Hepatocyte (in vitro differentiated cells): ENCODE measurements around the gene COQ6. TPM values are rescaled to one million over a fixed set of nuclear protein-coding genes. Genes with fewer than 3 reads are reported as not detected.

Experiments used
- DNase-seq: peaks from one replicate; pipeline ENCODE4 v3.0.0-alpha.2; 2016; ENCODE audit warnings: low spot score
- H2AFZ ChIP-seq: fragments of 200-600 bp; sonication (generic); 2 replicates; pipeline ENCODE4 v1.6.0; 2016; ENCODE audit warnings: antibody characterized with exemption, mild to moderate bottlenecking
- H3K27ac ChIP-seq: fragments of 200-600 bp; sonication (generic); 2 replicates; pipeline ENCODE4 v1.5.1; 2016; ENCODE audit warnings: mild to moderate bottlenecking
- H3K27me3 ChIP-seq: fragments of 200-600 bp; sonication (generic); 2 replicates; pipeline ENCODE4 v1.6.1; 2016
- H3K36me3 ChIP-seq: fragments of 200-600 bp; sonication (generic); replicated peaks from 2 replicates; pipeline ENCODE4 v1.5.1; 2016; ENCODE audit warnings: low read depth; ENCODE audit not compliant: insufficient read depth
- H3K4me1 ChIP-seq: fragments of 200-600 bp; sonication (generic); 2 replicates; pipeline ENCODE4 v1.5.1; 2016; ENCODE audit warnings: mild to moderate bottlenecking, moderate library complexity; ENCODE audit not compliant: insufficient read depth
- H3K4me2 ChIP-seq: fragments of 200-600 bp; sonication (generic); 2 replicates; pipeline ENCODE4 v1.6.0; 2016
- H3K4me3 ChIP-seq: fragments of 200-600 bp; sonication (generic); 2 replicates; pipeline ENCODE4 v1.5.1; 2016; ENCODE audit warnings: mild to moderate bottlenecking
- H3K79me2 ChIP-seq: fragments of 200-600 bp; sonication (generic); 2 replicates; pipeline ENCODE4 v1.6.0; 2017; ENCODE audit warnings: mild to moderate bottlenecking
- H3K9me2 ChIP-seq: fragments of 200-600 bp; sonication (generic); replicated peaks from 2 replicates; pipeline ENCODE4 v1.6.0; 2017; ENCODE audit warnings: mild to moderate bottlenecking; ENCODE audit not compliant: insufficient read depth
- H3K9me3 ChIP-seq: fragments of 200-600 bp; sonication (generic); 2 replicates; pipeline ENCODE4 v1.5.1; 2016; ENCODE audit warnings: low read depth, mild to moderate bottlenecking
- H4K20me1 ChIP-seq: fragments of 200-600 bp; sonication (generic); 2 replicates; pipeline ENCODE4 v1.6.0; 2016; ENCODE audit warnings: mild to moderate bottlenecking; ENCODE audit not compliant: insufficient read depth, poor library complexity, severe bottlenecking
- EZH2 ChIP-seq: fragments of 200-600 bp; sonication (generic); IDR thresholded peaks from 2 replicates; pipeline ENCODE4 v1.6.1; 2016; ENCODE audit warnings: antibody characterized with exemption, mild to moderate bottlenecking, borderline replicate concordance
- EZH2phosphoT487 ChIP-seq: fragments of 200-600 bp; sonication (generic); IDR thresholded peaks from one replicate; pipeline ENCODE4 v1.6.1; 2018; ENCODE audit warnings: antibody characterized with exemption, mild to moderate bottlenecking, low read depth, moderate library complexity; ENCODE audit not compliant: unreplicated experiment, severe bottlenecking
- WGBS: methylation state at CpG from one replicate; pipeline ENCODE4 v1.1.6; 2016; ENCODE audit warnings: low lambda C conversion rate; ENCODE audit errors: missing lambda C conversion rate; 5-methylcytosine and 5-hydroxymethylcytosine counted together
- polyA plus RNA-seq: library from polyadenylated mRNA; unstranded; fragments of >200 nt; fragmentation: Nextera tagmentation; extraction: Ambion mirVana; gene quantifications from 2 replicates; pipeline ENCODE4 v1.2.1, GENCODE V29; 2016
- total RNA-seq: library from RNA; depleted of rRNA; stranded (reverse); fragments of >200 nt; gene quantifications from 2 replicates; pipeline ENCODE4 v1.2.3, GENCODE V29; 2014
- TF ChIP-seq, protein P1 (sequence below): fragments of 200-600 bp; sonication (generic); IDR thresholded peaks from 2 replicates; pipeline ENCODE4 v1.5.1; 2016; ENCODE audit warnings: antibody characterized with exemption, mild to moderate bottlenecking; ENCODE audit not compliant: poor library complexity

Gene COQ6
- total and polyA plus RNA-seq, 2 experiments from 2014 or later = 18.7 to 24.7 TPM

DNA sequence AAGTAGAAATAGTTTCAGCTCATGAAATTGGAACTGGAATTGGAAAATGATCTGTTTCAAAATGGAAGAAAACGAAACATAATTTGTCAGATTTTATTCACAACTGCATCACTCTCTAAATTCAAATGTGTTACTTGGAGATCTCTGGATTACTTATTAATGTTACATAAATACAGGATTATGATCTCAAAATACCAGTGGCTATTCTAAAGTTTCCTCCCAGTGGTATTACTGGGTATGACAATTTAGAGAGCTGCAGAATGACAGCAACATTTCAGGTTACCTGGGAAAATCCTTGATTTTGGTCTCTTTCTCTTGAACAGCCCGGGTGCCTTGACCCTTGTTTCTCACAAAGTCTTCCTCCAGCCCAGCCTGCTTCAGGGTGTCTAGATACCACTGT, 14.4 kb upstream of the COQ6 start:
- H3K9me2 ChIP-seq = no peaks in the 10 kb centered on the region
- no peaks in the 10 kb centered on the region for H4K20me1 ChIP-seq
- no peak overlapping the region for H3K27ac ChIP-seq
- H2AFZ ChIP-seq = no peak overlapping the region
- H3K27me3 ChIP-seq = no peaks in the 10 kb centered on the region
- H3K4me3 ChIP-seq = no peak overlapping the region
- H3K9me3 ChIP-seq = no peaks in the 10 kb centered on the region
- H3K36me3 ChIP-seq = no peaks in the 10 kb centered on the region
- H3K4me2 ChIP-seq = no peak overlapping the region
- H3K4me1 ChIP-seq = no peaks in the 10 kb centered on the region
- DNase-seq = no peak
- no peak for TF ChIP-seq EZH2phosphoT487
- TF ChIP-seq, protein P1, sequence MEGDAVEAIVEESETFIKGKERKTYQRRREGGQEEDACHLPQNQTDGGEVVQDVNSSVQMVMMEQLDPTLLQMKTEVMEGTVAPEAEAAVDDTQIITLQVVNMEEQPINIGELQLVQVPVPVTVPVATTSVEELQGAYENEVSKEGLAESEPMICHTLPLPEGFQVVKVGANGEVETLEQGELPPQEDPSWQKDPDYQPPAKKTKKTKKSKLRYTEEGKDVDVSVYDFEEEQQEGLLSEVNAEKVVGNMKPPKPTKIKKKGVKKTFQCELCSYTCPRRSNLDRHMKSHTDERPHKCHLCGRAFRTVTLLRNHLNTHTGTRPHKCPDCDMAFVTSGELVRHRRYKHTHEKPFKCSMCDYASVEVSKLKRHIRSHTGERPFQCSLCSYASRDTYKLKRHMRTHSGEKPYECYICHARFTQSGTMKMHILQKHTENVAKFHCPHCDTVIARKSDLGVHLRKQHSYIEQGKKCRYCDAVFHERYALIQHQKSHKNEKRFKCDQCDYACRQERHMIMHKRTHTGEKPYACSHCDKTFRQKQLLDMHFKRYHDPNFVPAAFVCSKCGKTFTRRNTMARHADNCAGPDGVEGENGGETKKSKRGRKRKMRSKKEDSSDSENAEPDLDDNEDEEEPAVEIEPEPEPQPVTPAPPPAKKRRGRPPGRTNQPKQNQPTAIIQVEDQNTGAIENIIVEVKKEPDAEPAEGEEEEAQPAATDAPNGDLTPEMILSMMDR = no peak
- WGBS = 95% methylated on average over 2 of the region's 2 CpGs
- no peaks in the 10 kb centered on the region for H3K79me2 ChIP-seq

DNA sequence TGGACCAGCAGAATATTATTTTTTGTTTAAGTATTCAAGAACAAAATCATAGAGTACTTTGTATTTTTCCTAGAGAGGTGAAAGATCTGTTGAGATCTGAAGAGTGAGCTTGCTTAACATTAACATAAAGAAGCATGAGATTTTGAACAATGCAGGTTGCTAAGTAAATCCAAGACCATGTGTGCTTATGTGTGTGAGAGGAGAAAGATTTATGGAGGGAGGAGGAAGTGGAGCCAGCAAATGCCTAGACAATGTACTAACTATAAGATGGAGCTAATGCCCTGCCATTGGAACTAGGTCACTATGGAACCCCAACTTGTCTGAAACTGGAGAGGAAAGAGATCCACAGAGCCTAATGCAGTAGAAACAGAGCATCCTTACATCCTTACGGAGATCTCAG, 13.6 kb upstream of the COQ6 start:
- H3K9me3 ChIP-seq = no peaks in the 10 kb centered on the region
- H2AFZ ChIP-seq = no peak overlapping the region
- H4K20me1 ChIP-seq = no peaks in the 10 kb centered on the region
- WGBS = 95% methylated on average over 1 of the region's 1 CpG
- no peak overlapping the region for H3K4me3 ChIP-seq
- H3K79me2 ChIP-seq = no peaks in the 10 kb centered on the region
- no peaks in the 10 kb centered on the region for H3K27me3 ChIP-seq
- TF ChIP-seq EZH2phosphoT487 (no peak), EZH2 (no peak)
- TF ChIP-seq, protein P1 = no peak
- H3K4me1 ChIP-seq = no peaks in the 10 kb centered on the region
- no peak overlapping the region for H3K4me2 ChIP-seq
- no peak overlapping the region for H3K27ac ChIP-seq
- H3K36me3 ChIP-seq = no peaks in the 10 kb centered on the region
- no peaks in the 10 kb centered on the region for H3K9me2 ChIP-seq
- DNase-seq = no peak

DNA sequence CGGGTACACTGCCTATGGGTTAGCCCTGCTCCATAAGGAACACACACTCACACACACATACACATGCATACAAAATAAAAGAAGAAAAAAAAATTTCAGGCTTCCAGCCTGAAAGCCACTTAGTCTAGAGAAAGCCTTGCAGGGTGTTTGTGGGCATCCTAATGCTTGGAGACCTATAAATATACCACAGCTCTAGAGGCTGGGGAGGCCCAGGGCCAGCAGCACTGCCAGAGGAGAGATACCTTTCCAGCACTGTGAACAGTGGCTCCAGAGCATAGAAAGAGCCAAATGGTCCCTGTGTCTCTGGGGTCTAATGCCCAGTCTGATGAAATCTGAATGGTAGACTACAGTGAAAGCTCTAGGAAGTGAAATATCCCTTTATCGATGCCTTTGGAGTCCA, 13.1 kb upstream of the COQ6 start:
- Histone ChIP-seq H3K27ac (no peak overlapping the region), H3K4me2 (no peak overlapping the region), H3K9me3 (no peaks in the 10 kb centered on the region), H3K4me3 (no peak overlapping the region), H3K27me3 (peaks cover under 1% of the 10 kb centered on the region), H2AFZ (no peak overlapping the region), H3K9me2 (no peaks in the 10 kb centered on the region), H4K20me1 (no peaks in the 10 kb centered on the region), H3K79me2 (no peaks in the 10 kb centered on the region), H3K36me3 (no peaks in the 10 kb centered on the region), H3K4me1 (no peaks in the 10 kb centered on the region)
- WGBS = 92% methylated on average over 2 of the region's 2 CpGs
- TF ChIP-seq EZH2phosphoT487 (no peak), EZH2 (no peak)
- TF ChIP-seq, protein P1 = no peak
- DNase-seq = no peak

DNA sequence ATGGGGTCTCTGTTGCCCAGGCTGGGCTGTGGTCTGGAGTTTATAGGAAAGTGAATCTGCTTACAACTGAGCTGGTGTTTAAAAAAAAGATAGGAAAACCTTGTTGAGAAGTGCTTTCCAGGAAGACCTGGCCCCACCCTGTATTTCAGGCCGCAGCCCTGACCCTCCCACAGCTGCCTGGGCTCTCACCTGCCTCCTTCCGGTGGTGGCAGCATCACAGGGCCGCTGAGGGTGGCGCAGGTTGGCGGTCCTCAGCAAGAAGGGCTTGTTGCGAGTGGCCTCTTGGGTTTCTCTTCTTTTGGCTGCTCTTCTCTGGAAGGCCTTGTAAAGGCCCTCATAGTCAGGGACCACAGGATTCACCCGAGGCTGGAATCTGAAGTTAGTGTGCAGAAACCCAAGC, 7.9 kb upstream of the COQ6 start:
- WGBS = 93% methylated on average over 7 of the region's 7 CpGs
- H3K4me3 ChIP-seq = no peak overlapping the region

More for the DNA sequence above, 7.9 kb upstream of the COQ6 start:
- H3K27ac ChIP-seq = no peak overlapping the region
- H3K27me3 ChIP-seq = peaks cover 6% of the 10 kb centered on the region
- H3K36me3 ChIP-seq = no peaks in the 10 kb centered on the region
- no peaks in the 10 kb centered on the region for H3K79me2 ChIP-seq
- H3K9me2 ChIP-seq = no peaks in the 10 kb centered on the region
- H3K4me2 ChIP-seq = no peak overlapping the region
- no peak for TF ChIP-seq EZH2
- TF ChIP-seq EZH2phosphoT487 = no peak
- TF ChIP-seq, protein P1 = no peak
- H3K4me1 ChIP-seq = peaks cover 4% of the 10 kb centered on the region
- no peak overlapping the region for H2AFZ ChIP-seq
- H4K20me1 ChIP-seq = no peaks in the 10 kb centered on the region
- H3K9me3 ChIP-seq = no peaks in the 10 kb centered on the region
- no peak for DNase-seq
